ENCODE data around the gene SCG5. TPM values are rescaled to one million over a fixed set of nuclear protein-coding genes. Genes with fewer than 3 reads are reported as not detected.

The SCG5 gene
- total RNA-seq, 1 donor from 2014 or later: 12.1 TPM

DNA sequence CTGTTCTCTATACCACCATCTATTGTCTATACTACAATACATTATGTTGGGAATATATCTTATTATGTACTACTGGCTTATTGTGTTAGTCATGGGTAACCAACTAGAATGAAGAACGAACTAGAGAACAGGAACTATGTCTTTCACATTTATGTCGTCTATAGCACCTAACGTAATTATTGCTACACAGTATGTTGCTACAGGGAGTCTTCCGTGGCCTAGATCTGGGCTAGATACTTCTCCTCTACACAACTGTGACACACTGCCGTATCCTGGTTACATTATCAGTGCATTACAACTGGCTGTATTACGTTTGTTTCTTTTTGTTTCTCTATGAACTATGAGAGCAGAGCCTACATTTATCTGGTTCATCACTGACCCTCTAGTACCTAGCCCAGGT lies 34.0 kb downstream of the SCG5 start:
- H2AFZ ChIP-seq (ENCODE audit: low read depth, low read length): no peak overlapping the region
- no peak overlapping the region for H3K9ac ChIP-seq (ENCODE audit: low read length)
- DNase-seq (ENCODE audit: low read depth): no peak
- no peak overlapping the region for H3K4me3 Mint-ChIP-seq (ENCODE audit: unreplicated experiment)
- peak; percentile 69 for FAIRE-seq
- no peaks in the 10 kb centered on the region for H4K20me1 ChIP-seq (ENCODE audit: insufficient read depth, low read length)
- H3K27me3 ChIP-seq (ENCODE audit: insufficient read depth, low read length): no peaks in the 10 kb centered on the region
- H3K9me3 Mint-ChIP-seq (ENCODE audit: unreplicated experiment): no peaks in the 10 kb centered on the region
- TF ChIP-seq, protein P1, sequence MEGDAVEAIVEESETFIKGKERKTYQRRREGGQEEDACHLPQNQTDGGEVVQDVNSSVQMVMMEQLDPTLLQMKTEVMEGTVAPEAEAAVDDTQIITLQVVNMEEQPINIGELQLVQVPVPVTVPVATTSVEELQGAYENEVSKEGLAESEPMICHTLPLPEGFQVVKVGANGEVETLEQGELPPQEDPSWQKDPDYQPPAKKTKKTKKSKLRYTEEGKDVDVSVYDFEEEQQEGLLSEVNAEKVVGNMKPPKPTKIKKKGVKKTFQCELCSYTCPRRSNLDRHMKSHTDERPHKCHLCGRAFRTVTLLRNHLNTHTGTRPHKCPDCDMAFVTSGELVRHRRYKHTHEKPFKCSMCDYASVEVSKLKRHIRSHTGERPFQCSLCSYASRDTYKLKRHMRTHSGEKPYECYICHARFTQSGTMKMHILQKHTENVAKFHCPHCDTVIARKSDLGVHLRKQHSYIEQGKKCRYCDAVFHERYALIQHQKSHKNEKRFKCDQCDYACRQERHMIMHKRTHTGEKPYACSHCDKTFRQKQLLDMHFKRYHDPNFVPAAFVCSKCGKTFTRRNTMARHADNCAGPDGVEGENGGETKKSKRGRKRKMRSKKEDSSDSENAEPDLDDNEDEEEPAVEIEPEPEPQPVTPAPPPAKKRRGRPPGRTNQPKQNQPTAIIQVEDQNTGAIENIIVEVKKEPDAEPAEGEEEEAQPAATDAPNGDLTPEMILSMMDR (IDR thresholded peaks at IDR 0.05; ENCODE audit: insufficient read depth, low read depth, low read length): no peak
- no peak for TF ChIP-seq EZH2 (IDR thresholded peaks at IDR 0.05; ENCODE audit: insufficient read depth, low read length)
- no peaks in the 10 kb centered on the region for H3K9me3 ChIP-seq (ENCODE audit: insufficient read depth, low read depth, low read length)
- no peaks in the 10 kb centered on the region for H3K79me2 ChIP-seq (ENCODE audit: insufficient read depth, low read length)
- H3K4me1 ChIP-seq (ENCODE audit: insufficient read depth, low read length): peaks cover 9% of the 10 kb centered on the region
- no peaks in the 10 kb centered on the region for H3K36me3 Mint-ChIP-seq (ENCODE audit: low read depth, unreplicated experiment)
- H3K4me2 ChIP-seq (ENCODE audit: low read length): no peak overlapping the region
- H3K4me3 ChIP-seq (ENCODE audit: insufficient read depth, low read depth, low read length): no peak overlapping the region
- H3K27me3 Mint-ChIP-seq (ENCODE audit: low read depth, unreplicated experiment): no peaks in the 10 kb centered on the region
- H3K36me3 ChIP-seq (ENCODE audit: insufficient read depth, low read length): no peaks in the 10 kb centered on the region
- H3K4me1 Mint-ChIP-seq (ENCODE audit: low read depth, unreplicated experiment): no peaks in the 10 kb centered on the region
- no peak overlapping the region for H3K27ac ChIP-seq (ENCODE audit: low read depth, low read length)
- H3K27ac Mint-ChIP-seq (ENCODE audit: unreplicated experiment): no peak overlapping the region

DNA sequence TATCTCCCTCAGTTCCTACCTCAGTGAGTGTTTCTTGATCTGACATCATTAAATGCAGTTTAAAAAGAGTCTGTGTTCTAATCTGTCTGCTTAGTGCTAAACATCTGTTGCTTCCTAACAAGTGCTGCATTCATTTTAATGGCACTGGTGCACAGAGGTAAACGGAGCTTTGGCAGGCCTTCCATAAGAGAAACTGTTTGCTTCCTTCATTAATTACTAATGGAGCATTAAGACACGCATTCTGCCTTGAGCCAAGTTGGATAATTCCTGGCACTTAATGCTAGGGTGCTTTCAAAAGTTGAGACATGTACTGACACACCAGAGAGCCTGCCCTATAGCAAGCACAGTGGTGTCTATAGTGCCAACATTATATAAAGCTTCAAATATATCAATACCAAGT lies 34.7 kb downstream of the SCG5 start:
- no peaks in the 10 kb centered on the region for H4K20me1 ChIP-seq (ENCODE audit: insufficient read depth, low read length)
- no peak overlapping the region for H3K4me3 Mint-ChIP-seq (ENCODE audit: unreplicated experiment)
- no peaks in the 10 kb centered on the region for H3K36me3 Mint-ChIP-seq (ENCODE audit: low read depth, unreplicated experiment)
- H3K36me3 ChIP-seq (ENCODE audit: insufficient read depth, low read length): no peaks in the 10 kb centered on the region
- DNase-seq (ENCODE audit: low read depth) (no peak), FAIRE-seq (no peak)
- H3K27ac ChIP-seq (ENCODE audit: low read depth, low read length): no peak overlapping the region
- H3K9me3 Mint-ChIP-seq (ENCODE audit: unreplicated experiment): no peaks in the 10 kb centered on the region
- H3K27ac Mint-ChIP-seq (ENCODE audit: unreplicated experiment): no peak overlapping the region
- H2AFZ ChIP-seq (ENCODE audit: low read depth, low read length): no peak overlapping the region
- H3K27me3 Mint-ChIP-seq (ENCODE audit: low read depth, unreplicated experiment): no peaks in the 10 kb centered on the region
- H3K9ac ChIP-seq (ENCODE audit: low read length): no peak overlapping the region
- H3K9me3 ChIP-seq (ENCODE audit: insufficient read depth, low read depth, low read length): no peaks in the 10 kb centered on the region
- H3K79me2 ChIP-seq (ENCODE audit: insufficient read depth, low read length): no peaks in the 10 kb centered on the region
- no peak overlapping the region for H3K4me2 ChIP-seq (ENCODE audit: low read length)
- no peak overlapping the region for H3K4me3 ChIP-seq (ENCODE audit: insufficient read depth, low read depth, low read length)
- peaks cover 9% of the 10 kb centered on the region for H3K4me1 ChIP-seq (ENCODE audit: insufficient read depth, low read length)
- no peaks in the 10 kb centered on the region for H3K4me1 Mint-ChIP-seq (ENCODE audit: low read depth, unreplicated experiment)
- no peaks in the 10 kb centered on the region for H3K27me3 ChIP-seq (ENCODE audit: insufficient read depth, low read length)
- TF ChIP-seq, protein P1 (IDR thresholded peaks at IDR 0.05; ENCODE audit: insufficient read depth, low read depth, low read length): no peak
- no peak for TF ChIP-seq EZH2 (IDR thresholded peaks at IDR 0.05; ENCODE audit: insufficient read depth, low read length)

DNA sequence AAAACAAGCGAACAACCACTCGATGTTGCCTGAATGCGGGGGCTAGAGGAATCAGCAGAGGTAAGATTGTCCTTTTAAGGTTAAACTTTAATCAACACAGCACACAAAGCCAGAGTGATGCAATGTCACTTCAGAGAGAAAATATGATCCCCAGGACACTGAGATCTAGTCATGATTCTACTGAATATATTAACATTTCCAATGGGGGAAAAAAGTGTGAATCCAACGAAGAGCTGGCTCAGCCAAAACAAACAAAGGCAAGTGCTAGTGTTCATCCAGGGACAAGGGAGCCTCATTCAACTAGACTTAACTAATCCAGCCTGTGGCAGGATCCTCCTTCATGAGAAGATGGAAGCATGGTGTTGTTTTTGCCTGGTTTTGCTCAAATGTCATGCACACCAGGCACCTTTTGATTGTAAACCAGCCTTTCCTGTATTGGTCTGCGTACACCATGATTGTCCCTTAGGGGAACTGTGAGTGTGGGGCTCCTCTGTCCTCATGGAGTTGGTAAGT lies 35.8 kb downstream of the SCG5 start:
- Mint-ChIP-seq H3K36me3 (ENCODE audit: low read depth, unreplicated experiment) (no peaks in the 10 kb centered on the region), H3K4me3 (ENCODE audit: unreplicated experiment) (no peak overlapping the region), H3K27ac (ENCODE audit: unreplicated experiment) (peak overlapping the region; percentile 9), H3K27me3 (ENCODE audit: low read depth, unreplicated experiment) (no peaks in the 10 kb centered on the region), H3K4me1 (ENCODE audit: low read depth, unreplicated experiment) (peaks cover 2% of the 10 kb centered on the region), H3K9me3 (ENCODE audit: unreplicated experiment) (no peaks in the 10 kb centered on the region)
- no peak for DNase-seq (ENCODE audit: low read depth)
- no peak overlapping the region for H2AFZ ChIP-seq (ENCODE audit: low read depth, low read length)
- H3K9ac ChIP-seq (ENCODE audit: low read length): no peak overlapping the region
- no peak overlapping the region for H3K27ac ChIP-seq (ENCODE audit: low read depth, low read length)
- no peaks in the 10 kb centered on the region for H4K20me1 ChIP-seq (ENCODE audit: insufficient read depth, low read length)
- peaks cover 16% of the 10 kb centered on the region for H3K4me1 ChIP-seq (ENCODE audit: insufficient read depth, low read length)
- no peaks in the 10 kb centered on the region for H3K79me2 ChIP-seq (ENCODE audit: insufficient read depth, low read length)
- H3K27me3 ChIP-seq (ENCODE audit: insufficient read depth, low read length): no peaks in the 10 kb centered on the region
- H3K4me3 ChIP-seq (ENCODE audit: insufficient read depth, low read depth, low read length): no peak overlapping the region
- no peaks in the 10 kb centered on the region for H3K36me3 ChIP-seq (ENCODE audit: insufficient read depth, low read length)
- TF ChIP-seq, protein P1 (IDR thresholded peaks at IDR 0.05; ENCODE audit: insufficient read depth, low read depth, low read length): no peak
- no peak for TF ChIP-seq EZH2 (IDR thresholded peaks at IDR 0.05; ENCODE audit: insufficient read depth, low read length)
- peak; percentile 23 for FAIRE-seq
- H3K9me3 ChIP-seq (ENCODE audit: insufficient read depth, low read depth, low read length): no peaks in the 10 kb centered on the region
- peak overlapping the region; percentile 5 for H3K4me2 ChIP-seq (ENCODE audit: low read length)

Data from astrocyte (in vitro differentiated cells and primary cell).